ENCODE measurements around the gene PHB1. TPM values are rescaled to one million over a fixed set of nuclear protein-coding genes. Genes with fewer than 3 reads are reported as not detected.

The PHB1 gene
- total RNA-seq, 4 donors from 2014 or later = 61.7 to 119 (median 106) TPM

GRCh38 chr17:49457564-49458535 is 43.2 kb upstream of the PHB1 start:
- peaks cover 0 to 91% (median under 1%) of the 10 kb centered on the region in 4 donors for H3K27me3 ChIP-seq
- intact Hi-C loops (cut with DNase I) = no loop called here
- H3K4me1 ChIP-seq = no peaks in the 10 kb centered on the region
- no peaks in the 10 kb centered on the region for H3K9me3 ChIP-seq
- H3K36me3 ChIP-seq = no peaks in the 10 kb centered on the region
- no peak overlapping the region for H3K27ac ChIP-seq
- no peak overlapping the region for H3K4me3 ChIP-seq
- TF ChIP-seq CTCF (IDR thresholded peaks at IDR 0.05) = no peak
- no peak for TF ChIP-seq POLR2A (IDR thresholded peaks at IDR 0.05)
- 28 to 40% methylated on average over 15 of the region's 15 CpGs for WGBS, 2 donors
- no peak for DNase-seq

- WGBS, 2 donors = 13 to 23% methylated on average over 5 of the region's 5 CpGs
- no peaks in the 10 kb centered on the region for H3K9me3 ChIP-seq
- no peak overlapping the region for H3K4me3 ChIP-seq
- no peaks in the 10 kb centered on the region for H3K36me3 ChIP-seq
- H3K4me1 ChIP-seq = no peaks in the 10 kb centered on the region
- intact Hi-C loops (cut with DNase I) = no loop called here
- no peak for DNase-seq
- TF ChIP-seq CTCF (IDR thresholded peaks at IDR 0.05) (no peak), POLR2A (IDR thresholded peaks at IDR 0.05) (no peak)
- no peak overlapping the region for H3K27ac ChIP-seq
- peaks cover 0 to 80% (median 0%) of the 10 kb centered on the region in 4 donors for H3K27me3 ChIP-seq
These were observed 41.7 kb upstream of the PHB1 start for GRCh38 chr17:49456183-49456965.

- intact Hi-C loops (cut with DNase I) = no loop called here
These were observed 40.7 kb upstream of the PHB1 start for GRCh38 chr17:49455272-49455861.

GRCh38 chr17:49454050-49454449 is 39.4 kb upstream of the PHB1 start:
- no peaks in the 10 kb centered on the region for H3K36me3 ChIP-seq
- peaks cover 0 to 57% (median 0%) of the 10 kb centered on the region in 4 donors for H3K27me3 ChIP-seq
- H3K27ac ChIP-seq = no peak overlapping the region
- intact Hi-C loops (cut with DNase I) = no loop called here
- no peak overlapping the region for H3K4me3 ChIP-seq
- no peak for TF ChIP-seq CTCF (IDR thresholded peaks at IDR 0.05)
- no peak for TF ChIP-seq POLR2A (IDR thresholded peaks at IDR 0.05)
- no peaks in the 10 kb centered on the region for H3K9me3 ChIP-seq
- peaks cover 0 to 2% (median 0%) of the 10 kb centered on the region in 3 donors for H3K4me1 ChIP-seq
- no peak for DNase-seq
- WGBS, 2 donors = 64 to 88% methylated on average over 1 of the region's 5 CpGs

More at GRCh38 chr17:49455272-49455861, 40.7 kb upstream of the PHB1 start:
- H3K27ac ChIP-seq = no peak overlapping the region
- TF ChIP-seq POLR2A (IDR thresholded peaks at IDR 0.05) = no peak
- TF ChIP-seq CTCF (IDR thresholded peaks at IDR 0.05) = no peak
- H3K4me3 ChIP-seq = no peak overlapping the region
- no peak for DNase-seq
- 52 to 76% methylated on average over 4 to 9 of the region's 9 CpGs for WGBS, 2 donors
- no peaks in the 10 kb centered on the region for H3K36me3 ChIP-seq
- peaks cover 0 to 70% (median 0%) of the 10 kb centered on the region in 4 donors for H3K27me3 ChIP-seq
- H3K4me1 ChIP-seq = no peaks in the 10 kb centered on the region
- H3K9me3 ChIP-seq = no peaks in the 10 kb centered on the region
